Fibroblast of skin of scalp (primary cell): ENCODE data around the gene TBC1D10A. TPM values are rescaled to one million over a fixed set of nuclear protein-coding genes. Genes with fewer than 3 reads are reported as not detected.

Source experiments
- DNase-seq: peaks from one replicate; pipeline ENCODE4 v3.0.0-alpha.2; 2013
- polyA plus RNA-seq, 2 experiments: library from polyadenylated mRNA; unstranded; fragments of 120-200 nt; gene quantifications; one replicate each; pipeline ENCODE4 v1.2.1, GENCODE V29; 2013; ENCODE audit not compliant: insufficient read length in 2 of 2

The TBC1D10A gene, protein sequence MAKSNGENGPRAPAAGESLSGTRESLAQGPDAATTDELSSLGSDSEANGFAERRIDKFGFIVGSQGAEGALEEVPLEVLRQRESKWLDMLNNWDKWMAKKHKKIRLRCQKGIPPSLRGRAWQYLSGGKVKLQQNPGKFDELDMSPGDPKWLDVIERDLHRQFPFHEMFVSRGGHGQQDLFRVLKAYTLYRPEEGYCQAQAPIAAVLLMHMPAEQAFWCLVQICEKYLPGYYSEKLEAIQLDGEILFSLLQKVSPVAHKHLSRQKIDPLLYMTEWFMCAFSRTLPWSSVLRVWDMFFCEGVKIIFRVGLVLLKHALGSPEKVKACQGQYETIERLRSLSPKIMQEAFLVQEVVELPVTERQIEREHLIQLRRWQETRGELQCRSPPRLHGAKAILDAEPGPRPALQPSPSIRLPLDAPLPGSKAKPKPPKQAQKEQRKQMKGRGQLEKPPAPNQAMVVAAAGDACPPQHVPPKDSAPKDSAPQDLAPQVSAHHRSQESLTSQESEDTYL
- 25.7 TPM for polyA plus RNA-seq (2013, experiment 1 of 2; ENCODE audit: insufficient read length)
- 21.7 TPM for polyA plus RNA-seq (2013, experiment 2 of 2; ENCODE audit: insufficient read length)

DNA sequence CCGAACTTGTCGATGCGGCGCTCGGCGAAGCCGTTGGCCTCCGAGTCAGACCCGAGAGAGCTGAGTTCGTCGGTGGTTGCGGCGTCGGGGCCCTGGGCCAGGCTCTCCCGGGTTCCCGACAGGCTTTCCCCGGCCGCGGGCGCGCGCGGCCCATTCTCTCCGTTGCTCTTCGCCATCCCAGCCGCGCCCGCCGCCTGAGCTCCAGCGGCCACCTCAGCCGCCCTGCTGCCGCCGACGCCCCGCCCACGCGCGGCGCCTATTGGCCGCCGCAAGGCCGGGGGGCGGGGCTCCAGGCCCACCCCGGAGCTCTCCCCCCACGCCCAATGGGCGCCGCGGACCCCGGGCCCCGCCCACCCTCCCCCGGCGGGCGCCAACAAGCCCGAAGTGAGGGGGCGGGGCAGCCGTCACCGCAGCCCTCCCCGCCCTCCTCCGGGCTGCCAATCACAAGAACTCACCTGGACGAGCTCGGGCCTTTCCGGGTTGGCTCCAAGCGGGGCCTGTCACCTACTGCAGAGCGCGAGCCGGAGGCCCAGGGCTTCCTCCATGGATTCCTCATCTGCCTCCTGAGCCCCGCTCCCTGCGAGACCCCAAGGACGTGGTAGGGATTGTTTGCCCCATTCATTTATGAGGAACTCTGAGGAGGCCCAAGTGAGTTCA lies at the start of gene TBC1D10A:
Gene TBC1D10A (minus strand): TSS at position 236 of the 657 bp plus-strand sequence. CDS start 60 bp downstream, at position 176.
- peak; percentile 90 for DNase-seq

GRCh38 chr22:30375312-30375849 lies 48.6 kb upstream of the TBC1D10A start:
- no peak for DNase-seq

DNA sequence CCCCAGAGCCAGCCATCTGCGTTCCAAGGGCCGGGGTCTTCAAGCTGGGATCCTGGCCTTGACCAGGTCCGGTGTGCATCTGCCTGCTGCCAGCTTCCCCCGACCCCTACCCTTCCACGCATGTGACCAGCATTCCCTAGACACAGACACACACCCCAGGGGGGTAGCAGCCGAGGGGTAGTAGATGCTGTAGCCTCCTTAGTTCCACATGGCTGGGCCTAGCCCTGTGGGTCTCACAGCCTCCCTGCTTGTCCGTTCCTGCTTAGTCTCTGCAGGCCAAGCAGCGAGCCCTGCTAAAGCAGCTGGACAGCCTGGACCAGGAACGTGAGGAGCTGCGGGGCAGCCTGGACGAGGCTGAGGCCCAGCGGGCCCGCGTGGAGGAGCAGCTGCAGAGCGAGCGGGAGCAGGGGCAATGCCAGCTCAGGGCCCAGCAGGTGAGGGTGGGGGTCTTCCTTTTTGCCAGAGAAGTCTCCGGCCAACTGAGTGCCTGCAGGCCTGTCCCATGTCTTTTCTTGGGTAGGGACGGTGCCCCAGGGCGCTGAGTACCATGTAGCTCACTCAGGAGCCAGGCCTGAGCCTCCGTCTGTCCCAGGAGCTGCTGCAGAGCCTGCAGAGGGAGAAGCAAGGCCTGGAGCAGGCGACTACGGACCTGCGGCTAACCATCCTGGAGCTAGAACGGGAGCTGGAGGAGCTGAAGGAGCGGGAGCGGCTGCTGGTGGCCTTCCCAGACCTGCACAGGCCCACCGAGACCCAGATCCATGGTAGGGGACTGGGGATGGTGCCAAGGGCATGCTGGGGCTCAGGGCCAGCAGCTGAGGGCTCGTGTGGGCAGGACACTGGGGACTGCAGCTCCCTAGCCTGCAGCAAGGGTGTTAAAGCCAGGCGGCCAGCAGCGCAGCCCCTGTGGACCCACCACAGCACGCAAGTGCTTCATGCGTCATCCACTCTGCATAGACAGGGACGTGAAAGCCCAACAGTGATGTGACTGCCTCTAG lies 46.9 kb upstream of the TBC1D10A start:
- no peak for DNase-seq

- DNase-seq, result no peak
Observed at GRCh38 chr22:30372915-30373314, 46.2 kb upstream of the TBC1D10A start.

- DNase-seq, result no peak
Observed at GRCh38 chr22:30371981-30372380, 45.2 kb upstream of the TBC1D10A start.

- DNase-seq, result no peak
Observed at GRCh38 chr22:30371321-30371720, 44.6 kb upstream of the TBC1D10A start.

GRCh38 chr22:30370641-30371230 lies 44.0 kb upstream of the TBC1D10A start:
- no peak for DNase-seq

- no peak for DNase-seq
Observed at GRCh38 chr22:30368420-30368819, 41.7 kb upstream of the TBC1D10A start.

GRCh38 chr22:30365891-30366290 lies 39.1 kb upstream of the TBC1D10A start:
- DNase-seq, result no peak

GRCh38 chr22:30362651-30363281 lies 36.0 kb upstream of the TBC1D10A start:
- DNase-seq, result no peak

- no peak for DNase-seq
Observed at GRCh38 chr22:30361916-30362650, 35.3 kb upstream of the TBC1D10A start.

- no peak for DNase-seq
Observed at GRCh38 chr22:30358541-30358940, 31.8 kb upstream of the TBC1D10A start.

GRCh38 chr22:30357650-30358215 lies 31.0 kb upstream of the TBC1D10A start:
- no peak for DNase-seq

- no peak for DNase-seq
Observed at GRCh38 chr22:30357236-30357570, 30.5 kb upstream of the TBC1D10A start.

GRCh38 chr22:30356449-30357235 lies 29.9 kb upstream of the TBC1D10A start, which contains the start of the genes CCDC157 and SF3A1:
Gene CCDC157 (plus strand): TSS chr22:30357007. CDS start chr22:30366001, 8,994 bp downstream.
Gene SF3A1 (minus strand): TSS chr22:30356894. CDS start chr22:30356792, 102 bp downstream.
- peak; percentile 87 for DNase-seq

- no peak for DNase-seq
Observed at GRCh38 chr22:30354644-30355043, 27.9 kb upstream of the TBC1D10A start.

DNA sequence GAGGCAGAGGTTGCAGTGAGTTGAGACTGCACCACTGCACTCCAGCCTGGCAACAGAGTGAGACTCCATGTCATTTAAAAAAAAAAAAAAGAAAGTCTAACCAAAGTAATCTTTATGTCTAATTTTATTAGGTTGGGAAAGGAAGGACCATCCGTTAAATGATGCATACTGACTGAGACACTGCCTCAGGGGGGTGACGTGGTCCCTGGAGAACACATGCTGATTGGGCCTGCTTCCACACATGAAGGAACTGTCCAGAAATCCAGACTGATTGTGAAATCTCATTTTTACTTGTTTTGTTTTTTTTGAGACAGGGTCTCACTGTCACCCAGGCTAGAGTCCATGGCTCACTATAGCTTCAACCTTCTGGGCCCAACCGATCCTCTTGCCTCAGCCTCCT lies 24.5 kb upstream of the TBC1D10A start:
- DNase-seq, result no peak

DNA sequence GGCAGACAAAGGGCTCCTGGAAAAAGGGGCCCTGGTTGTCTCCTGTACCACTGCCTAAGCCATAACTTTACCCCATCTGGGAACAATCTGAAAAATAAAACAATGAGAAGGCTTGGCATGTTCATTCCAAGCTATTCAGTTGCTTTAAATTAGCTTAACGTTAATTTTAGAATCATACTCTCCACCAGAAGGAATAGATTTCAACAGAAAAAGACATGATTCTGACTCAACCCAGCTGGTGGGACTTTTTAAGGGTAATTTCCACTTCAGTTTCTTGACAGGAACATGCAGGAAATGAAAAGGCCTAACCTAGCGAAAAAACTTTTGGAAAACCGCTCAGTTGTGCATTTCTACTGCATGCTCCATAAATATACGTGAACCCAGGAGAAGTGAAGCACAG lies 22.1 kb upstream of the TBC1D10A start:
- no peak for DNase-seq

DNA sequence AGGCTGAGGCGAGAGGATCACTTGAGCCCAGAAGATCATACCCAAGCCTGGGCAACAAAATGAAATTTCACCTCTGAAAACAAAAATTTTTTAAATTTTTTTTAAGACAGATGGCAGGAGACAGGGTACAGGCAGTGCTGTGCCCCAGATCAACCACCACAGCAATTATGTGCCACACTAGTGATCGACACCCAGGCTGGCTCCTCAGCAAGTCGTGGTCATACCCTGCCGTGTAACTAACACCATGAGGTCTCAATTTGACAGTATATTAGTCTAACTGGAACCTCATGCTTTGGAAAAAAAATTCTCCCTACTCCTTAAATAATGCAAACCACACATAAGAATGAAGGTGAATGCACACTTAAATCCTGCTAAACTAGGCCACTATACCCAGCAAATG lies 21.7 kb upstream of the TBC1D10A start:
- no peak for DNase-seq
